Frontal cortex (tissue), 4 donors: Measurements from ENCODE around the gene ACYP2. TPM values are rescaled to one million over a fixed set of nuclear protein-coding genes. Genes with fewer than 3 reads are reported as not detected.

Experiments used
- DNase-seq, 2 donors: peaks; one replicate each; pipeline ENCODE4 v3.0.0; 2012; ENCODE audit warnings: low spot score in 2 of 2
- FAIRE-seq: peaks from 2 replicates; lab custom pipeline; 2012; peaks lifted over from hg19 to GRCh38; lab: Jason Lieb, UNC
- total RNA-seq: library from RNA; depleted of rRNA; stranded (reverse); fragments of >200 nt; gene quantifications from one replicate; pipeline ENCODE4 v1.2.3, GENCODE V29; 2014
- donor health status: control.
- donor health status: control.
- donor health status: control.

ACYP2 gene
- total RNA-seq, 1 donor from 2014 or later, result 22.4 TPM

DNA sequence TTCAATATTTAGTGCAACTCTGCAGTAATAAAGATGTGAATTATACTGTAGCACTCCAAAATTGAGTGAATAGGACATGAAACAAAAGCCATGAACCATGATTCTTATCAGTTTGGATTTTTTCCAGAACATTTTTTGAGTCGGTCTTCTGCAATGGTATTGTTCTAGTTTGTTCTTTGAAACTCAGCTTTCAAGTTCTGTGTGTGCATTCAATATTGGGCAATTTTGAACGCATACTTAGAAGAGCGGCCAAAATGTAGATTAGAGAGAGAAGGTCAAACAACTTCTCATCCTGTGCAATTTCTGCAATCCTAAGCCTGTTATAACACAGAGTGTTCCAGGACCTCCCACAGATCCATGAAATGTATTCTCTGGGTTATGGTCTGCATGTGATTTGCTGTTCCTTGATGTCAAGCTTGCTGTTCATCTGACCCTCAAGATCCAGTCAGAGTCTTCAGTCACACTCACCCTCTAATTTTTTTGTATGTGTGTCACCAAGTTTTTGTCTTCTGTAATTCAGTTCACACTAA, 92.3 kb downstream of the ACYP2 start:
- FAIRE-seq, result no peak
- no peak for DNase-seq

DNA sequence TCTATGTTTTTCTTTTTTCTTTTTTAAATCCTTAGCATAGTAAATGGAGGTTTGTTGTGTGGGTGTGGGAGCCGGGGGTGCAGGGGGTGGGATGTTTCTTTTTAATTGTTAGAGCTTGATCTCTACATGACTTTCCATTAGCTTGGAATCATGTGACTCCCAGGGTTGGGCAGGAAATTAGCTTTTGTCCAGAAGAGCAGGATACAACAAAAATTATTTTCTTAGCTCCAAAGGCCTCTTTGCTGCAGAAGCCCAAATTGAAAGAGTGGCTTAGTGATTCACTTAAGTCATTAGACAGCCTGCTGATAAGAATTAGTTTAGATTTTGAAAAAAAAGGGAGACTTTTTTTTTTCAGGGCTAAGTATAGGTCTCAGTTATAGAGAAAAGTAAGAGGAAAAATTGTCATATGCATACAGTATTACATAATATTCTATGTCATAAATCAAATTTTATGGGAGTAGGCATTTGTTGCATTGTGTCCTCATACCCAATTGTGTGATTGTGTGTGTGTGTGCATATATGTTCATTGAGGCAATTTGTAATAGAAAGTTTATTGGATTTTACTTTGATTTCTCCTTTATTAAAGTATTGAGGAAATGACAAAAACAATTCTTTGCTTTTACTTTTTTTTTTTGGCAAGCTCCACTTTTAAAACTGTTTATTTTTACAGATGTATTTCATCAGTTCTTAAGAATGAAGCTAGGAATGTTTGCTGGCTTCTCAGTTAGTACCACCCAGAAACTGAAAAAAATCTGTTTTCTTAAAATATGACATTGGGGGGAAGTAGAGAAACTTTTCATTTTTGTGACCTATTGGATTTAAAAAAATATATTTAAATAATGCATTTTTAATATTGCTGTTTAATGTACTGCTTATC, 93.2 kb downstream of the ACYP2 start:
- no peak for FAIRE-seq
- DNase-seq, result no peak

DNA sequence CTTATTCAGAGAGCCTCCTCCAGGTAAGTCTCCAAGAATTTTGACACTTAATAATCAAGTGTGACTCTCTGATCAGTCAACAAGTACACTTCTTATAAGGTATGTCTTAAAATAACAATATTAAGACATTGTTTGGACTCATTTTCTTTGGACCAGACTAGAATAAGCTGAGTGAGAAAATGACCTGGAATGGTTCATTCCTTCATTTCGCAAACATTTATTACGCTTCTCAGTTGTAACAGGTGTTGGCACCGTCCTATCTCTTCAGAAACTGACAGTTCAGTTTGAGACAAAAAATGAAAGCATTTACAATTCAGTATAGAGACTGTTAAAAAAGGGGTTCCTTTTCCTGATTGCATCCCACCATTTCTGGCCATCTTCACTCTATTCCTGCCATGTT, 94.0 kb downstream of the ACYP2 start:
- no peak for FAIRE-seq
- no peak for DNase-seq

DNA sequence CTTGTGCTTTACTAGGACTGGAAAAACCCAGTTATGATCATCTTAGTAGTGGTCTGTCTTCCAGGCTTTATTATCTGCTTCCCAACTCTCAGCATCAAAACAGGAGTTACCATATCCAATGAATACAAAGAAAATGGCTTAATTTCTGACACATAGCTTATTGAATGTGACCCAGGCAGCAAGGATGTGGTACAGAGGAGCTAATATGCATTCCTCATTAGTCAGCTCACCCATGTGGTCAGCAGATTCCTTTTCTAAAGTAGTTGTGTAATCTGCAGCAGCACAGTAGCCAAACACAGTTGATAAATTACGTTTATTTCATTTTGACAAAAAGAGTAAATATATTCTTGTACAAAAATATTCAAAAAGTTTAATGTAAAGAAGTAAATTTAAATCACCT, 97.0 kb downstream of the ACYP2 start:
- DNase-seq (no peak), FAIRE-seq (peak; percentile 79)

DNA sequence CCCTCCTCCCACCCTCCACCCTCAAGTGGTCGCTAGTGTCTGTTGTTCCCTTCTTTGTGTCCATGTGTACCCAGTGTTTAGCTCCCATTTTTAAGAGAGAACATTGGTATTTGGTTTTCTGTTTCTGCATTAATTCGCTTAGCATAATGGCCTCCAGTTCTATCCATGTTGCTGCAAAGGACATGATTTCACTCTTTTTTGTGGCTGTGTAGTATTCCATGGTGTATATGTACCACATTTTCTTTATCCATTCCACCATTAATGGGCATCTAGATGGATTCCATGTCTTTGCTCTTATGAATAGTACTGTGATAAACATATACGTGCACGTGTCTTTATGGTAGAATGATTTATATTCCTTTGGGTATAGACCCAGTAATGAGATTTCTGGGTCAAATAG, 97.7 kb downstream of the ACYP2 start:
- DNase-seq (no peak), FAIRE-seq (no peak)

DNA sequence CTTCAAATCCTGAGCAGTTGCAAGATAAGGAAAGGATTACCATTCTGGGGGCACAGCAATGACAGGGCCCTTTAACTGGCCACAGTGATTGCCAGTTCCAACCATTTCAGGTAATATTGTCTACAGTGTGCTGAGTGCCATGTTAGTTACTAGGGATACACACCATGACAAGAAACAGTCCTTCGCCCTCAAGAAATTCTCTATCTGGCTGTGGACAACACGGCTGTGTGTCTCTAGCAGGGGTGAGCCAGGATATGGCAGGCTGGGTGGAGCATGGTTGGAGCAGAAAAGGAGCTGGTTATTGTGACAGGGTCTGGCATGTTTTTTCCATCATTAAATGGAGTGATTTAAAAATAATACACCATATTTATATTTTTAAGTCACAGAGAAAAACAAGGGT, 109.6 kb downstream of the ACYP2 start:
- FAIRE-seq (no peak), DNase-seq (no peak)

DNA sequence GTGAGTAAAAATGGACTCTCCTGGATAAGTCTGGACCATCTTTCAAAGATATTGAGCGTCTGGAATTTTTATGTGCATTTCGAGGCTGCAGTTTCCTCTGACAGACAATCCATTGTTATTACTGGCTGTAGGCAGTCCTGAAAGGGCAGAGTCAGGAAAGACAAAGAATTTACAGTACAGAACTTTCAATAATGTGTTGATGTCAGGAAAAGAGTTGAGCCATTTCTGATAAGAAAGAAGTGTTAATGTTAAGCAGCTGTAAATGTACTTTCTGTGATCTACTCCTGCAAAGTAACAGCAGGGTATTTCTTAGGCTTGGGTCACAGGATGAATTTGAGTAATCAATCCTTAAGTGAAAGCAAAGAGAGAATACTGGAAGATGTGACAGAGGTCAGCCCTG, 110.8 kb downstream of the ACYP2 start:
- DNase-seq, result no peak
- no peak for FAIRE-seq

DNA sequence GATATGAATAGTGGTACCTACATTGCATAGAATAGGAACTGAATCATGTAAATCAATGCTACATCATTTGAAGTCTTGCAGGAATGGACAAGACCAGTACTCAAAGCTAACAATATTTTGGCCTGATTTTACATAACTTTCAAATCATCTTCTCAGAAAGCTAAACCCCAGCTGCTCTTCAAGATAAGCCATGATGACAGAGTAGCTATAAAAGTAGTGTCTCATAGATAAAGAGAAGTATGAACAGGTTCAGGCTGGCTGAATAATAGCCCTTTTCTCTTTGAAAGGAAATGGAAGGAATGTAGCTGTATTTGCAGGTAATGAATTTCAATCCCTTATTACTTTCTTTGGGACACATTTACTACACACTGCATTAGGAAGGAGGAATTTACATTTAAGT, 112.4 kb downstream of the ACYP2 start:
- FAIRE-seq (no peak), DNase-seq (no peak)

DNA sequence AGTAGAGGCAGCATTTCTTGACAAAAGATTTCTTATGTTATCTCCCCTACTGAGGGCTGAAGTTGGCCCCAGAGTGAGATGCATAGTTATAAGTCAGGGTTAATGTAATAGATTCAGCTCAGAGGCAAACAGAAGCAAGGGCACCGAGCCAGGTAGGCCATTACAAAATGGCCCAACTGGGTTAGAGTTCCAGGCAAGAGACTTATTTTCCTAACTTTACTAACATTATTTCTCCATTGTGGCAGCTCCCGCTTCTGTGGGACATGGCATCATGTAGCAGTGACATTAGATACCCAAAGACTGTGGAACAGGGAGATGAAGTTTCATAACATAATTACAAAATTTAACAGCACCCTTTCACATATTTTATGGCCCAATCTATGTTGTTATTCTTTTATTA, 113.5 kb downstream of the ACYP2 start:
- DNase-seq, result no peak
- FAIRE-seq, result no peak

DNA sequence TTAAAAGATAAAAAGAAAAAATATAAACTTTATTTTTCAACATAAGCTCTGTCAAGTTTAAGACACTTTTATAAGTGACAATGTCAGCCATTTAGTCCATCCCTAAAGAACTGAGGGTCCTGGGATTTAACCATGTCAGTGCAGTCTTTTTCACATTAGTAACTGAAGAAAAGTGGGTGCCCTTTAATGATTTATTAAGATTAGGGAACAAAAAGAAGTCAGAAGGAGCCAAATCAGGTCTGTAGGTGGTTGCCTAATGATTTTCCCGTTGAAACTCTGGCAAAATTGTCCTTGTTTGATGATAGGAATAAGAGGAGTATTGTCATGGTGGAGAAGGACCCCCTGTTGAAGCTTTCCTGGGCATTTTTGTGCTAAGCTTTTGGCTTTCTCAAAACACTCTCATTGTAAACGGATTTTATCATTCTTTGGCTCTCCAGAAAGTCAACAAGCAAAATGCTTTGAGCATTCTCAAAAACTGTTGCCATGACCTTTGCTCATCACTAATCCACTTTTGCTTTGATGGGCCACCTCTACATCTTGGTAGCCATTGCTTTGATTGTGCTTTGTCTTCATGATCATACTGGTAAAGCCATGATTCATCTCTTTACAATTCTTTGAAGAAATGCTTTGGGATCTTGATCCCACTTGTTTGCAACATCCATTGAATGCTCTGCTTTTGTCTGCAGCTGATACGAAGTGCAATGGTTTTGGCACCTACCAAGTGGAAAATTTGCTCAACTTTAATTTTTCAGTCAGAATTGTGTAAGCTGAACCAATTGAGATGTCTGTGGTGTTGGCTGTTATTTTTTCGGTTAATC, 118.6 kb downstream of the ACYP2 start:
- FAIRE-seq (no peak), DNase-seq (no peak)

DNA sequence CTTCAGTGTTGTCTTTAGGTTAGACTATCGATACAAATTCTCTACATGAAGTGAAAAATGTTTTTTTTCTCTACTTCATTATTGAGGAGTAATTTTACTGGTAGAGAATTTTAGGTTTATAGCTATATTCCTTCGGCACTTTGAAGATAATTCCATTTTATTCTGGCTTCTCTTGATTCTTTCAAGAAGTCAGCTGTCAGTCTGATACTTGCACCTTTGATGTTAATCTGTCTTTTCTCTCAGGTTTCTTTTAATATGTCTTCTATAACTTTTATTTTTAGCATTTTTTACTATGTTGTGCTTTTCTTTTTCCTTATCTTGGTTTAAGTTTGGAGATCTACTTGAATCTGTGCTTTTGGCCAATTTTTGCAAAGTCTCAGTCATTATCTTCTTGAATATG, 122.0 kb downstream of the ACYP2 start:
- DNase-seq, result no peak
- FAIRE-seq, result no peak

DNA sequence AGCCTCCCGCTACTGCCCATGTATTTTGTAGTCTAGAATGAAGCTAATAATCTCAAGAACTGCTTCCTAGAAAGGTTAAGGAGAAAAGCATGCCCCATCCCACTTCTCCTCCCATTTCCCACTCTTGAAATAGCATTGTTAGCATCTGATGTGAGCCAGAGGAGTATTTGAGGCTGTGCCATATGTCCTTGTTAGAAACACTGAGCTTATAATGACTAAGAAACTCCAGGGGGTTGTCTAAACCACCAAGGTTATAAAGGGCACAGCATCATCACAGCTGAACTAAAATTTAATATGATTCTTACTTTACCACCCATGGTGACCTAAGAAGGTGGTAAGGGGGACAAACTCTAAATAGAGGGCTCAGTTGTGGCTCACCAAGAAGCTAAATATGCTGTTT, 124.0 kb downstream of the ACYP2 start:
- FAIRE-seq (no peak), DNase-seq (no peak)

DNA sequence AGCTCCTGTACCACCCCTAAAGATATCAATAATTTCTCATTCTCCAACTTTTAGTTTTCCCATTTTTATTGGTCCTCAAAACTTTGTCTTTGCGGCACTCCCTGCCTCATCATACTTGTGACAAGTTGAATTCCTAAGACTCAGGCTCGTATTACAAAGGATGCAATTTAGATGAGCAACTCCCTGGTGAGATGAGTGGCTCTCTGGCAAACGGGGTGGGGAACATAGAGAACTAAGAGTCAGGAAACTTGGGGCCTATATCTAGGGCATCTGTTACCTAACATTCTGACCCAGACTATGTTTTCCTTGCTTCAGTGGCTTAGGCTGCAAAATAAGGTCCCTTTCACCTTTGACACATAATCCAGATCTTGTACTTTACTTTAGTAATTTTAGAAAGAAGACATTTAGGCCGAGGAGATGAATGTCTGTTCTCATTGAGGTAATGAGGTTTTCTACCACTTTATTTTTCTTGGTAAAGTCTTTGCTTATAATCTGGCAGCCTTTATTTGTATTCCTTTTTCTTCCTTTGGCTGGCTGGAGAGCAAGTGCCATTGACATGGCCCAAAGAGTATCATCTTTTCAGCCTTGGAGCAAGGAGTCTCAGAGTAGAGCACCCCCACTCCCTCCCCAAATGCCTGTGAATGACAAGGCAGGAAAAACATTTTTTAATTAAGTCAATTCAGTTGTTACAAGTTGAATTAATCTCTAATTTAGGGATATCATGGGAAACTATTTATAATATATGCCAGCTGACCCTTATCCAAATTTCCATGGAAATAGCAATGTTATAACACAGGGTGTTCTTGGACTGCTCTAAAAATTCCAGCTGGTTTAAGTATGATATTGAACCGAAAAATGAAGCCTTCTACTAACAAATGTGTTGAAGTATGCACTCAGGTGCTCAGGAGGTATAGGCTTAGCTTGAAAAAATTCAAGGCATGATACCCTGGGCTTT, 125.4 kb downstream of the ACYP2 start:
- DNase-seq, result no peak

DNA sequence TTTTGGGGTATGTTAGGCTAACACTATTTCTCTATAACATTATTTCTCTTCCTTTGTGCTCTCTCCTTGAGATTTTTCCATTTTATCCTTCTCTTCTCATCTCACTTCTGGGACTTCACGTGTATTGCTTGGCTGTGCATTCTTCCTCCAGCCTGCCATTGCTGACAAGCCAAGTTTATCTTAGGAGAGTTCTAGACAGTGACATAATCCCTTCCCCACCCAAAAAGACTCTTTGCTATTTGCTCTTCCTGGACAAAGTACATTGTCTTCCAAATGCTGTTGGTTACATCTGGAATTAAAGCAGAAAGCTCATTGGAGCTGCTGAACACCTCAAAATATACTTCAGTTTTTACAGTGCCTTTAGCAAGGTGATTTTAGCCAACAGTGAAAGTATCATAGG, 131.7 kb downstream of the ACYP2 start:
- no peak for FAIRE-seq
- no peak for DNase-seq

More for the DNA sequence above, 125.4 kb downstream of the ACYP2 start:
- no peak for FAIRE-seq

DNA sequence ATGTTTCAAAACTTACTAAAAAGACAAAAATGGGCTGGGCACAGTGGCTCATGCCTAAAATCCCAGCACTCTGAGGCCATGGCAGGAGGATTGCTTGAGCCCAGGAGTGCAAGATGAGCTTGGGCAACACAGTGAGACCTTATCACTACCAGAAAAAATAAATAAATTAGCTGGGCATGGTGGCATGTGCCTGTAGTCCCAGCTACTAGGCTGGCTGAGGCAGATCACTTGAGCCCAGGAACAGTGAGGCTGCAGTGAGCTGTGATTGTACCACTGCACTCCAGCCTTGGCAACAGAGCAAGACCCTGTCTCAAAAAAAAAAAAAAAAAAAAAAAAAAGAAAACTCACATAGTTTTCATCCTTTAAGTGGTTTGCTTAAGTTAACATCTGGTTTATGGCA, 134.2 kb downstream of the ACYP2 start:
- DNase-seq (no peak), FAIRE-seq (no peak)

DNA sequence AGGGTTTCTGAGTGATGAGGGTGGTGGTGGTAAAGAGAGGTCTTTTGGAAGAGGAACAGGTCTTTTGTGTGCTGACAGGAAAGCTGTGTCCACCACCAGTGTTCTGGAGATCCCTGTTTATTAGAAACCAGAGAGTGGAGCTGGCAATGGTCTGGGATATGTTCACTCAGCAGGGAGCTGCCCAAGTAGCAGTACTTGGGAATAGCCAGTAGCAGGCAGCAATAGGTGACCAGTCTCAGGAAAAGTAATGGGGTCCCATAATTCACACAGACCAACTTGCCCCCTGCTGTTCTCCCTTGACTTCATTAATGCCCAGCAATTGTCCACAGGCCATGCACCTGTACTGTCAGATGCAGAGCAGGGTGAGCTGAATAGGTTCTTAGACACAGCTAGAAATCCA, 138.8 kb downstream of the ACYP2 start:
- no peak for FAIRE-seq
- DNase-seq, result no peak

DNA sequence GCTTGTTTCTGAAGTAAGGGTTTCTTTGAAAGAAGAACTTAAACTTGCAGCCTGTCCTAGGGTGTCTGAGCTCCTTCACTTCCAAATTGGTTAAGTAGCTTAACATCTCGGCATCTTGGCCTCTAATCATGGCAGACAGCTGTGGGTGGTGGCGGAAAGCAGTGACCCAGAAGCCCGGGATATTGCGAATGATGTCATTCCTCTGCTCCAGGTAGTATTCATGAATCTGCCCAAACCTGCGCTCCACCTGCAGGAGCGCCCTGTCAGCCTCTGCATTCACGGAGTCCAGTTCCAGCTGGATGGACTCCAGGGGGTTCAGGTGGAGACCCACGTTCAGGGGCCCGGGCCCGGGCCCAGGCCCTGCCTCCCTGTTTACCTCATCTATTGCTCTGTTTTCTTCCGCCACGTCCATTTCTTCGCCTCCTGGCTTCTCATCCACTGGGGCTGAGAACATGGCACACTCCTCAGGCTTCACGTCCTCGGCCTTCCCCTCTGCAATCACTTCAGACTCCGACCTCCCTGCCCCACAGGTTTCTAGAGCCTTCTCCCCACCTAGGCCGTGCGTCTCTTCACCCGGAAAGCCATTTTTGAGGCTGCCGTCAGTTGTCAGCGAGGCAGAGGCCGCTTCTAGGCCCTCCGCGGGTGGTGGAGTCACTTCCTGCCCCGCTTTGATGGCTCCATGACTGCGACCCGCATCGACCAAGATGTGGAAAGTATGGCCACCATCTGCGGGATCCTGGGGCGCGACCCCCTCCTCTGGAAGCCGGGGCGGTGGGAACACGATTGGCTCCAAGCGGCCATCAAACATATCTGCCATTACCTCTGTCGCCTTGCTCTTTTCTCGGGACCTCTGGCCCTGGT, 140.0 kb downstream of the ACYP2 start:
- DNase-seq (no peak), FAIRE-seq (no peak)

DNA sequence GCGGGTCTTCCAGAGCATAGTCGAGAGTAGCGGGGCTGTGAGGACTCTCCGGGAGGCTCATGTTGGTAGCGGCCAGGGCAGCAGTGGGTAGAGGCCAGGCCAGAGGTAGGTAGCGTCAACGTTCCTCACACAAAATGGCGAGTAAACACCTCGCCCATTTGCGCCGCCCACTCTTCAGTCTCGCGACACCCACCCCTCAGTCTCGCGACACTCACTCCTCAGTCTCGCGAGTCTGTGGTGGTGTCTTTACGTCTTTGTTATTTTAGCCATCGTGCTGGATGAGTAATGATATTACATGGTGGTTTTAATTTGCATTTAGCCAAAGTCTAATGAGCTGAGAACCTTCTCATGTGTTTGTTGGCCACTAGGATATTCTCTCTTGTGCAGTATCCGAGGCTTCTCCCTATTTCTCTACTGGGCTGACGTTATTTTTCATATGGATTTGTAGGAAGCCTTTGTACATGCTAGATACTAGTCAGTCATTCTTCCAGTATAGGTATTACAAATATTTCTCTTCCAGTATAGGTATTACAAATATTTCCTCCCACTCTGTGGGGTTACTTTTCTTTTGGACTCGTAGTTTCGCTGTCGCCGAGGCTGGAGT, 140.8 kb downstream of the ACYP2 start, which contains the start of gene TSPYL6:
Gene TSPYL6 (minus strand): TSS at position 139 of the 604 bp plus-strand sequence. CDS start 78 bp downstream, at position 61.
- no peak for FAIRE-seq
- DNase-seq, result no peak
